Psoas muscle (tissue), 8 donors: ENCODE data around the gene PRTFDC1. TPM values are rescaled to one million over a fixed set of nuclear protein-coding genes. Genes with fewer than 3 reads are reported as not detected.

ENCODE experiments used
- ATAC-seq, 4 donors: fragments of 200-7000 bp; cut with Tn5 transposase; one replicate each; pipeline ENCODE4 v1.9.1; 2020; ENCODE audit warnings: moderate library complexity in 3 of 4, mild to moderate bottlenecking in 2 of 4
- DNase-seq, 2 donors: peaks; one replicate each; pipeline ENCODE4 v3.0.0-alpha.2; 2020
- H3K27ac ChIP-seq: fragments of 200-600 bp; one replicate; pipeline ENCODE4 v1.8.0; 2022
- H3K27me3 ChIP-seq, 3 donors: fragments of 200-600 bp in 1 of 3; one replicate each; pipeline versions ENCODE4 v1.6.1 to v1.8.0; 2013 to 2022; ENCODE audit warnings: low read length in 2 of 3, mild to moderate bottlenecking in 2 of 3, moderate library complexity in 1 of 3; ENCODE audit not compliant: insufficient read depth in 3 of 3
- H3K36me3 ChIP-seq, 2 donors: fragments of 200-600 bp in 1 of 2; one replicate each; pipeline versions ENCODE4 v1.6.1 to v1.8.0; 2013 to 2022; ENCODE audit warnings: low read depth in 1 of 2, mild to moderate bottlenecking in 1 of 2, moderate library complexity in 1 of 2; ENCODE audit not compliant: insufficient read depth in 1 of 2
- H3K4me1 ChIP-seq: fragments of 200-600 bp; one replicate; pipeline ENCODE4 v1.8.0; 2022
- H3K4me3 ChIP-seq: fragments of 200-600 bp; one replicate; pipeline ENCODE4 v1.8.0; 2022; ENCODE audit warnings: mild to moderate bottlenecking
- H3K9me3 ChIP-seq: fragments of 200-600 bp; one replicate; pipeline ENCODE4 v1.8.0; 2022
- CTCF ChIP-seq: fragments of 200-600 bp; IDR thresholded peaks from one replicate; pipeline ENCODE4 v1.8.0; 2022; ENCODE audit warnings: antibody characterized with exemption
- WGBS, 3 donors: extraction: QIAGEN DNeasy Blood & Tissue Kit; methylation state at CpG; one replicate each; pipeline versions ENCODE4 v1.1.6 to v1.1.7; 2013; 5-methylcytosine and 5-hydroxymethylcytosine counted together
- intact Hi-C, 2 donors: fragments of 100-400 bp; cut with DNase I; formaldehyde crosslinking; loops; one replicate each; pipeline versions ENCODE4 v1.11.0 to v1.14.2; 2022
- polyA plus RNA-seq, 3 donors: library from polyadenylated mRNA; stranded (reverse); fragments of 200-250 nt; gene quantifications; one replicate each; pipeline ENCODE4 v1.2.3, GENCODE V29; 2013
- total RNA-seq, 4 donors: library from RNA; stranded (reverse); fragmentation: NEBNext Ultra II Directional in 2 of 4; extraction: Animal tissue kit (Norgen Biotek cat#: 25700) in 2 of 4; gene quantifications; one replicate each; pipeline versions ENCODE4 v1.2.1 to v1.2.4, GENCODE V29; 2021 to 2023
- donor health status: healthy with polysubstance abuse.
- donor health status: DM: no; HTN: no; CAD: no; lungs with moderate emphysema.
- donor health status: Bipolar disorder and iron deficiency.
- donor health status: healthy.
- donor health status: DM: yes; HTN: yes; CAD: no.
- donor health status: DM: no; HTN: no; CAD: no.
- donor health status: DM: no; HTN: no; CAD: no.
- donor health status: DM: yes; HTN: yes; CAD: no.

Gene PRTFDC1
- total and polyA plus RNA-seq, 7 donors, result 0.14 to 0.84 (median 0.43) TPM

- no peak overlapping the region for H3K27ac ChIP-seq
- no peak for ATAC-seq
- DNase-seq, result no peak
- no peaks in the 10 kb centered on the region for H3K27me3 ChIP-seq
- intact Hi-C loops, result no loop called here
- no peak for TF ChIP-seq CTCF
- H3K9me3 ChIP-seq, result no peaks in the 10 kb centered on the region
- no peak overlapping the region for H3K4me3 ChIP-seq
- WGBS, 3 donors, result 84 to 88% (median 84%) methylated on average over 7 of the region's 7 CpGs
- no peaks in the 10 kb centered on the region for H3K36me3 ChIP-seq
- peaks cover 15% of the 10 kb centered on the region for H3K4me1 ChIP-seq
Observed at GRCh38 chr10:24900888-24901685, 51.3 kb downstream of the PRTFDC1 start.

GRCh38 chr10:24899571-24899970, 52.8 kb downstream of the PRTFDC1 start:
- H3K36me3 ChIP-seq, result no peaks in the 10 kb centered on the region
- DNase-seq (no peak), ATAC-seq (no peak)
- H3K27me3 ChIP-seq, result no peaks in the 10 kb centered on the region
- no peak overlapping the region for H3K27ac ChIP-seq
- WGBS, 3 donors, result 93 to 95% (median 93%) methylated on average over 2 of the region's 2 CpGs
- intact Hi-C loops, result no loop called here
- H3K4me3 ChIP-seq, result no peak overlapping the region
- TF ChIP-seq CTCF, result no peak
- H3K4me1 ChIP-seq, result peaks cover 15% of the 10 kb centered on the region
- no peaks in the 10 kb centered on the region for H3K9me3 ChIP-seq

- no peak for DNase-seq
- intact Hi-C loops, result no loop called here
- 96 to 98% (median 96%) methylated on average over 2 of the region's 2 CpGs for WGBS, 3 donors
- no peak overlapping the region for H3K4me3 ChIP-seq
- ATAC-seq, result no peak
- H3K9me3 ChIP-seq, result no peaks in the 10 kb centered on the region
- H3K4me1 ChIP-seq, result peaks cover 15% of the 10 kb centered on the region
- no peaks in the 10 kb centered on the region for H3K36me3 ChIP-seq
- TF ChIP-seq CTCF, result no peak
- no peaks in the 10 kb centered on the region for H3K27me3 ChIP-seq
- H3K27ac ChIP-seq, result no peak overlapping the region
Observed at GRCh38 chr10:24898501-24898900, 53.9 kb downstream of the PRTFDC1 start.

- Histone ChIP-seq H3K9me3 (no peaks in the 10 kb centered on the region), H3K27me3 (no peaks in the 10 kb centered on the region), H3K4me3 (no peak overlapping the region), H3K36me3 (no peaks in the 10 kb centered on the region), H3K4me1 (peaks cover 12% of the 10 kb centered on the region), H3K27ac (no peak overlapping the region)
- DNase-seq (no peak), ATAC-seq (no peak)
- intact Hi-C loops, result no loop called here
- no peak for TF ChIP-seq CTCF
- 87 to 92% (median 89%) methylated on average over 4 of the region's 4 CpGs for WGBS, 3 donors
Observed at GRCh38 chr10:24897326-24897926, 55.0 kb downstream of the PRTFDC1 start.
